Progenitor cell of endocrine pancreas (in vitro differentiated cells): ENCODE data around the gene DNAJB14. TPM values are rescaled to one million over a fixed set of nuclear protein-coding genes. Genes with fewer than 3 reads are reported as not detected.

ENCODE experiments used
- DNase-seq: peaks from one replicate; pipeline ENCODE4 v3.0.0; 2021; ENCODE audit warnings: low spot score; ENCODE audit not compliant: unreplicated experiment
- H3K27ac Mint-ChIP-seq: 2 replicates; pipeline ENCODE4 v1.8.0; 2021; ENCODE audit warnings: mild to moderate bottlenecking, moderate library complexity, mixed read lengths
- H3K27me3 Mint-ChIP-seq: 2 replicates; pipeline ENCODE4 v1.8.0; 2021; ENCODE audit warnings: mixed read lengths
- H3K36me3 Mint-ChIP-seq: 2 replicates; pipeline ENCODE4 v1.8.0; 2022; ENCODE audit warnings: mixed read lengths; ENCODE audit not compliant: insufficient read depth
- H3K4me1 Mint-ChIP-seq: 2 replicates; pipeline ENCODE4 v1.8.0; 2021; ENCODE audit warnings: low read depth, mixed read lengths
- H3K4me3 Mint-ChIP-seq: 2 replicates; pipeline ENCODE4 v1.8.0; 2021; ENCODE audit warnings: low read depth, mild to moderate bottlenecking, moderate library complexity, mixed read lengths
- H3K9me3 Mint-ChIP-seq: 2 replicates; pipeline ENCODE4 v1.8.0; 2021; ENCODE audit warnings: low read depth, mixed read lengths
- CTCF ChIP-seq: fragments of 200-600 bp; sonication (generic); IDR thresholded peaks from one replicate; pipeline ENCODE4 v1.5.0; 2021; ENCODE audit warnings: antibody characterized with exemption, mild to moderate bottlenecking; ENCODE audit not compliant: unreplicated experiment
- total RNA-seq: library from RNA; stranded (reverse); gene quantifications from 2 replicates; pipeline ENCODE4 v1.2.1, GENCODE V29; 2021

DNAJB14 gene
- total RNA-seq, 1 donor from 2014 or later: 41.7 TPM

- Mint-ChIP-seq H3K27me3 (no peaks in the 10 kb centered on the region), H3K4me1 (peaks cover 15% of the 10 kb centered on the region), H3K9me3 (no peaks in the 10 kb centered on the region), H3K36me3 (peaks cover 4% of the 10 kb centered on the region), H3K4me3 (peak overlapping the region; percentile 99), H3K27ac (peak overlapping the region; percentile 99)
- DNase-seq: no peak
- no peak for TF ChIP-seq CTCF
Observed at GRCh38 chr4:99893029-99893428, 53.4 kb downstream of the DNAJB14 start.

GRCh38 chr4:99891351-99891750, 55.1 kb downstream of the DNAJB14 start:
- Mint-ChIP-seq H3K36me3 (peaks cover 4% of the 10 kb centered on the region), H3K27ac (no peak overlapping the region), H3K4me1 (peaks cover 15% of the 10 kb centered on the region), H3K27me3 (no peaks in the 10 kb centered on the region), H3K4me3 (peak overlapping the region; percentile 29), H3K9me3 (no peaks in the 10 kb centered on the region)
- DNase-seq: no peak
- no peak for TF ChIP-seq CTCF

- no peak for DNase-seq
- Mint-ChIP-seq H3K9me3 (no peaks in the 10 kb centered on the region), H3K27ac (no peak overlapping the region), H3K27me3 (no peaks in the 10 kb centered on the region), H3K36me3 (peaks cover 4% of the 10 kb centered on the region), H3K4me1 (no peaks in the 10 kb centered on the region), H3K4me3 (no peak overlapping the region)
- TF ChIP-seq CTCF: no peak
Observed at GRCh38 chr4:99887837-99888236, 58.6 kb downstream of the DNAJB14 start.

GRCh38 chr4:99886146-99886545, 60.3 kb downstream of the DNAJB14 start:
- no peak for DNase-seq
- Mint-ChIP-seq H3K9me3 (no peaks in the 10 kb centered on the region), H3K27me3 (no peaks in the 10 kb centered on the region), H3K4me3 (no peak overlapping the region), H3K27ac (no peak overlapping the region), H3K36me3 (peaks cover 2% of the 10 kb centered on the region), H3K4me1 (no peaks in the 10 kb centered on the region)
- no peak for TF ChIP-seq CTCF

GRCh38 chr4:99885687-99886086, 60.7 kb downstream of the DNAJB14 start:
- no peaks in the 10 kb centered on the region for H3K4me1 Mint-ChIP-seq
- TF ChIP-seq CTCF: no peak
- H3K36me3 Mint-ChIP-seq: no peaks in the 10 kb centered on the region
- no peak overlapping the region for H3K4me3 Mint-ChIP-seq
- no peaks in the 10 kb centered on the region for H3K27me3 Mint-ChIP-seq
- DNase-seq: no peak
- no peak overlapping the region for H3K27ac Mint-ChIP-seq
- H3K9me3 Mint-ChIP-seq: no peaks in the 10 kb centered on the region
